RWPE2 (cell line): ENCODE measurements around the gene CDK5RAP2.

ENCODE experiments used
- ATAC-seq: fragments of 200-7000 bp; cut with Tn5 transposase; 3 replicates; pipeline ENCODE4 v1.9.1; 2021; ENCODE audit warnings: low read depth
- DNase-seq: peaks from one replicate; pipeline ENCODE4 v3.0.0-alpha.2; 2020; ENCODE audit warnings: low spot score
- H3K27ac ChIP-seq: fragments of 450-650 bp; 2 replicates; pipeline ENCODE4 v1.5.1; 2017; ENCODE audit warnings: mild to moderate bottlenecking; ENCODE audit not compliant: poor library complexity, severe bottlenecking
- H3K27me3 ChIP-seq: fragments of 250-450 bp; sonication (Bioruptor Pico); 2 replicates; pipeline ENCODE4 v1.5.1; 2021; ENCODE audit warnings: mild to moderate bottlenecking, moderate library complexity; ENCODE audit not compliant: insufficient read depth, poor library complexity, severe bottlenecking
- H3K36me3 ChIP-seq: fragments of 250-450 bp; sonication (Bioruptor Pico); 2 replicates; pipeline ENCODE4 v1.5.1; 2020; ENCODE audit warnings: low read depth, mild to moderate bottlenecking, moderate library complexity
- H3K4me1 ChIP-seq: fragments of 250-450 bp; sonication (Bioruptor Pico); 2 replicates; pipeline ENCODE4 v1.5.1; 2021; ENCODE audit warnings: mild to moderate bottlenecking, moderate library complexity; ENCODE audit not compliant: insufficient read depth, poor library complexity, severe bottlenecking
- H3K4me3 ChIP-seq: fragments of 250-450 bp; sonication (Bioruptor Pico); 2 replicates; pipeline ENCODE4 v1.5.1; 2021; ENCODE audit warnings: mild to moderate bottlenecking, moderate library complexity; ENCODE audit not compliant: severe bottlenecking
- H3K9me3 ChIP-seq: fragments of 250-450 bp; sonication (Bioruptor Pico); 2 replicates; pipeline ENCODE4 v1.5.1; 2021; ENCODE audit warnings: mild to moderate bottlenecking, moderate library complexity; ENCODE audit not compliant: severe bottlenecking
- TF ChIP-seq, protein P1 (sequence below): fragments of 450-650 bp; IDR thresholded peaks from one replicate; pipeline ENCODE4 v1.5.1; 2017; ENCODE audit warnings: mild to moderate bottlenecking, moderate library complexity; ENCODE audit not compliant: poor library complexity, severe bottlenecking

CDK5RAP2 gene

GRCh38 chr9:120410925-120411501, 169.0 kb downstream of the CDK5RAP2 start:
- ATAC-seq (no peak), DNase-seq (no peak)
- Histone ChIP-seq H3K27ac (no peak overlapping the region), H3K27me3 (no peaks in the 10 kb centered on the region), H3K36me3 (peaks cover 52% of the 10 kb centered on the region), H3K4me3 (no peak overlapping the region), H3K9me3 (no peaks in the 10 kb centered on the region), H3K4me1 (peaks cover 16% of the 10 kb centered on the region)
- TF ChIP-seq, protein P1, sequence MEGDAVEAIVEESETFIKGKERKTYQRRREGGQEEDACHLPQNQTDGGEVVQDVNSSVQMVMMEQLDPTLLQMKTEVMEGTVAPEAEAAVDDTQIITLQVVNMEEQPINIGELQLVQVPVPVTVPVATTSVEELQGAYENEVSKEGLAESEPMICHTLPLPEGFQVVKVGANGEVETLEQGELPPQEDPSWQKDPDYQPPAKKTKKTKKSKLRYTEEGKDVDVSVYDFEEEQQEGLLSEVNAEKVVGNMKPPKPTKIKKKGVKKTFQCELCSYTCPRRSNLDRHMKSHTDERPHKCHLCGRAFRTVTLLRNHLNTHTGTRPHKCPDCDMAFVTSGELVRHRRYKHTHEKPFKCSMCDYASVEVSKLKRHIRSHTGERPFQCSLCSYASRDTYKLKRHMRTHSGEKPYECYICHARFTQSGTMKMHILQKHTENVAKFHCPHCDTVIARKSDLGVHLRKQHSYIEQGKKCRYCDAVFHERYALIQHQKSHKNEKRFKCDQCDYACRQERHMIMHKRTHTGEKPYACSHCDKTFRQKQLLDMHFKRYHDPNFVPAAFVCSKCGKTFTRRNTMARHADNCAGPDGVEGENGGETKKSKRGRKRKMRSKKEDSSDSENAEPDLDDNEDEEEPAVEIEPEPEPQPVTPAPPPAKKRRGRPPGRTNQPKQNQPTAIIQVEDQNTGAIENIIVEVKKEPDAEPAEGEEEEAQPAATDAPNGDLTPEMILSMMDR = no peak

GRCh38 chr9:120408680-120409258, 171.2 kb downstream of the CDK5RAP2 start:
- ATAC-seq (no peak), DNase-seq (no peak)
- Histone ChIP-seq H3K4me1 (peaks cover 15% of the 10 kb centered on the region), H3K4me3 (no peak overlapping the region), H3K27ac (no peak overlapping the region), H3K36me3 (peaks cover 53% of the 10 kb centered on the region), H3K9me3 (no peaks in the 10 kb centered on the region), H3K27me3 (no peaks in the 10 kb centered on the region)
- TF ChIP-seq, protein P1 = no peak

DNA sequence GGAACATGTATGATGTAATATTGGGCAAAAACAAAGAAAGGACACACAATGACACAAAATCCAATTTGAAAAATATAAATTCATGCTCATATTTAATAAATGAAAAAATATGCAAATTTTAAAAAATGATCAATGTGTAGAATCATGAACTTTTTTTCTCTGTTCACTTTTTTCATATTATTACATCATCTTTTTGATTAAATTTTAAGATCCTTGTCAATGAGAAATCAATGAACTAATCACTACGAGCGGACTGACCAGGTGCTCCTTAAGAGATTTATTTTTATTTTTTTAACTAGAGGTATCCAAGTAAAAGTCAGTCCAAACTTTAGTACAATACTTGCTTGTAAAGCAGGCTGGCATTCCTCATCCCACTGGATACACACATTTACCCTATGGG, 174.1 kb downstream of the CDK5RAP2 start:
- Histone ChIP-seq H3K36me3 (peaks cover 65% of the 10 kb centered on the region), H3K27me3 (no peaks in the 10 kb centered on the region), H3K4me3 (no peak overlapping the region), H3K27ac (no peak overlapping the region), H3K9me3 (no peaks in the 10 kb centered on the region), H3K4me1 (peaks cover 15% of the 10 kb centered on the region)
- ATAC-seq (no peak), DNase-seq (no peak)
- TF ChIP-seq, protein P1 = no peak

GRCh38 chr9:120405134-120405533, 174.8 kb downstream of the CDK5RAP2 start:
- Histone ChIP-seq H3K36me3 (peaks cover 68% of the 10 kb centered on the region), H3K9me3 (no peaks in the 10 kb centered on the region), H3K27me3 (no peaks in the 10 kb centered on the region), H3K4me3 (no peak overlapping the region), H3K4me1 (peaks cover 15% of the 10 kb centered on the region), H3K27ac (no peak overlapping the region)
- DNase-seq = no peak
- ATAC-seq = no peak
- TF ChIP-seq, protein P1 = no peak

DNA sequence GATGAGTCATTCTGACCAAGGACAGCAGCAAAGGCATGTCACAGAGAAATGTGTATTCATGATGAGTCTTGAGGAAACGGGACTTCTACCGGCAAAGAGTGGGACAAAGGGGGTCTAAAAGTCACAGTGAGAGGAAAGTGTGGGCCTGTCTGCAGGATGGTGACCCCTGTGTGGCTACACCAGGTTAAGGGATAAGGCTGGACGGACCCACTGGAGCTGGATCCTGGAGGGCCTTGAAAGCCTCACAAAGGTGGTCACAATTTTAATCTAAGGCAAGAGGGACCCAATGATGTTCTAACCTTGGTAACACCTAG, 176.5 kb downstream of the CDK5RAP2 start:
- Histone ChIP-seq H3K4me1 (peaks cover 15% of the 10 kb centered on the region), H3K9me3 (no peaks in the 10 kb centered on the region), H3K27me3 (no peaks in the 10 kb centered on the region), H3K27ac (peak overlapping the region; percentile 55), H3K4me3 (no peak overlapping the region), H3K36me3 (peaks cover 71% of the 10 kb centered on the region)
- TF ChIP-seq, protein P1 = no peak
- DNase-seq (no peak), ATAC-seq (no peak)
